GM19099 (cell line): ENCODE data around the gene PCDH12.

Experiments used
- POLR2A ChIP-seq: IDR thresholded peaks from 3 replicates; pipeline ENCODE4 v1.6.1; 2011; ENCODE audit warnings: low read depth; ENCODE audit not compliant: insufficient read length; ENCODE audit errors: extremely low read depth

PCDH12 gene

DNA sequence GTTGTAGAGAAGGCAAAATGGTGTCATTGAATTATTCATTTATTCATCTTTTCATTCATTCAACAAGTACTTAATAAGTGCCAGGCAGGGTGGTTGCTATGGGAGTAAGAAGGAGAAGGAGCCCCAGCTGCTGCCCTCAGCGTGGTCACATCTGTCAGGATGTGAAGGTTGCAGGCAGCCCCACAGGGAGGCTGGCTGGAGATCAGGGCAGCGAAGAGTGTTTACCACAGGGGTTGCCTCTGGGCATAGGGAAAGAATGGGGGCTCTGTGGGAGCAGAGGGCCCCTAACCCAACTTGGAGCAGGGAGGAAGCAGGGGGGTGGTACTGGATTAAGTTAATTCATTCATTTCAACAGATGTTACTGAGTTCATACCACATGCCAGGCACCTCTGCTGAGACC lies 6.0 kb downstream of the PCDH12 start:
- TF ChIP-seq POLR2A: no peak

DNA sequence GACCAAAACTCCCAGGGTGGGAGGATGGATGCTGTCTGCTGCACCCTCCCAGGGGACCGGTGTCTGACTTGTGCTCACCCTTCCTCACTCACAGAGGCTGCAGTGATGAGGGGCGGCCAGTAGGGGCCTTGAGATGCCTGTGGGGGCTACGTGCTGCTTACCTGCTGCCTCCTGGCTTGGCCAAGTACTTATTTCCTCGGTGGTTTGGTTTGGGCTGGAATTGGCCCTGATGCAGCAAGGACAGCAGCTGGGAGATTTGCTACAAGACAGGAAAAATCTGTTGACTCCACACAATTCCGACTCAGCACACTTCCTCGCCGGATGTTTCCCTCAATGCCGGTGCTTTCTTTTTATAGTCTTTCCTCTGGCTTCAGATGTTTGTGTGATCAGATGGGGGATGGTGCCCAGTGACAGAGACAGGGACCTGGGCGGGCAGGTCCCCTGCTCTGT lies 6.6 kb downstream of the PCDH12 start:
- no peak for TF ChIP-seq POLR2A

DNA sequence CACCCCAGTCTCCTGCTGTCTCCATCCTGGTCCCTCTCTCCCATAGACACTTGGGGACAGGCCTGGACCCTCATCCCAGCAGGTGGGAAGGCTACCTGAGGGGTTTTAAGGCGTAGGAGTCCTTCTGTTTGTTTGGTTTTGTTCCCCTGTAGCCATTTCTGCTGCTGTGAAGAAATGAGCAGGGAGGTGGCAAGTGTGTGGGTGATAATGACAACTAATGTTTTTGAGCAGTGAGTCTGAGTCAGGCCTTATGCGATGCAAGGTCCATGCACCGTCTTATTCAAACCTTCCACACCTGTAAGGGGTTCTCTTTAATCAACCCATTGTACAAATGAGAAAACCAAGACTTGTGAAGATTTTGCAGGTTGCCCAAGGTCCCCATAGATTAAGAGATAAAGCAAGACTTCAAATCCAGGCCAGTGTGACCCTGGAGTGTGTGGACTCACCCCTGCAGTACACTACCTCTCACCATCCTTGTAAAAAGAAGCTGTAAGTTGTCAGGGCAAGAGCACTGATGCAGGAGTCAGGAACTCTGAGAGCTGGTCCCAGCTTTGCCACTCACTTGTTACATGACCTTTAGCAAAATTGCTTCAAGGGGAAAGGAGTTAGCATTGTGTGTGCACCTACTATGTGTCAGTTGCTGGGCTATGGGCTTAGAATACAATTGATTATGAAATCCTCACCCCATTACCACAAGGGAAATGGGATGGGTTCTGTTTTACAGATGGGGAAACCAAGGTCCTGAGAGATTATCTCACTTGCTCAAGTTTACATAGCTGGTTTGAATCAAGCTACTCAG lies 7.6 kb downstream of the PCDH12 start:
- TF ChIP-seq POLR2A: no peak

DNA sequence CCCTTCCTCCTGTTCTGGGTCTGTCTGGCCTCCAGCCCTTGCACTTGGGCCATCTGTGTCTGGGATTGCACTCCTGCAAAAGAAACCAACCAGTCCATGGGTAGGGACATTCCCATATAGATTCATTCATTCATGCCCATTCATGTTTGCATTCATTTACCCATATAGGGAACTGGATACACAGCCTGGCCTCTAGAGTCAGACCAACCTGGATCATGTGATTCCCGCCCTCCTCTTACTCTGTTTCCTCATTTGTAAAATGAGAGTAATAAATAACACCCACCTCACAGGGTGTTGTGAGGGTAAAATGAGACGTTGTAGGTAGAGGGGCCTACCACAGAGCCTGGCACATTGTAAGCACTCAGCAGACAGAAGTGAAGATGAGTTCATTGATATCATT lies 8.5 kb downstream of the PCDH12 start:
- TF ChIP-seq POLR2A: no peak

DNA sequence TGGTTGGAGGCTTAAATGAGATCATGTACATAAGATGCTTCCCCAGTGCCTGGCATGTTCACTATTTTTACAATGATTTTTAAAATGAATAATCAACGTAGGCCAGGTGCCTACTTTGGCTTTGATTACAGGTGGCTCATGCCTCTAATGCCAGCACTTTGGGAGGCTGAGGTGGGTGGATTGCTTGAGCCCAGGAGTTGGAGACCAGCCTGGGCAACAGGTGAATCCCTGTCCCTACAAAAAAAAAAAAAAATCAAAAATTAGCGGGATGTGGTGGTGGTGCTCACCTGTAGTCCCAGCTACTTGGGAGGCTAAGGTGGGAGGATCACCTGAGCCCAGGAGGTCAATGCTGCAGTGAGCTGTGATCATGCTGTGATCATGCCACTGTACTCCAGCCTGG lies 9.2 kb downstream of the PCDH12 start:
- TF ChIP-seq POLR2A: no peak

GRCh38 chr5:141947316-141947715 lies 10.7 kb downstream of the PCDH12 start:
- no peak for TF ChIP-seq POLR2A

DNA sequence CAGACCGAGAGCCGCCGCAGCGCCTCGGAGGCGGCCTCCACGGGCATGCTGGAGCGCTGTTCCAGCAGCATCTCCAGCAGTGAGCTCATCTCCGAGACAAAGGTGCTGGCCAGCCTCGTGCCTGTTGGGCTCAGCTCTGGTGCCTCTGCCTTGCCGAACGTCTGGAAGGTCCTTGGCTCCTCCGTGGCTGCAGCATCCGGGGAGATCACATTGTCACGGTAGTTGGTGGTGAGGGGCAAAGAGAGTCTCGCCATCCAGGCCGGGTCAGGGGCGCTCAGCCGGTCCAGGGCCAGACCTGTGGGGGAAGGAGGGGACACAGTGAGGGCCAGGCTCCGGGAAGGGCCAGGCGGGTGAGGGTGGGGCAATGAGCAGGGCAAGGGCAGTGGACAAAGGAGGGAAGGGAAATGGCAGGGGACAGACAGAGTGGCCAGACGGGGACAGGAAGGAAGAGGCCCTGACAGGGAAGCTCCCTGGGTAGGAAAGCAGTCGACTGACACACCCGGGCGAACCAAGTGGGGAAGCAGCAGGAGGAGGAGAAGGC lies 12.4 kb downstream of the PCDH12 start:
- no peak for TF ChIP-seq POLR2A

- no peak for TF ChIP-seq POLR2A
Measured at GRCh38 chr5:141944076-141944475, 13.9 kb downstream of the PCDH12 start.

DNA sequence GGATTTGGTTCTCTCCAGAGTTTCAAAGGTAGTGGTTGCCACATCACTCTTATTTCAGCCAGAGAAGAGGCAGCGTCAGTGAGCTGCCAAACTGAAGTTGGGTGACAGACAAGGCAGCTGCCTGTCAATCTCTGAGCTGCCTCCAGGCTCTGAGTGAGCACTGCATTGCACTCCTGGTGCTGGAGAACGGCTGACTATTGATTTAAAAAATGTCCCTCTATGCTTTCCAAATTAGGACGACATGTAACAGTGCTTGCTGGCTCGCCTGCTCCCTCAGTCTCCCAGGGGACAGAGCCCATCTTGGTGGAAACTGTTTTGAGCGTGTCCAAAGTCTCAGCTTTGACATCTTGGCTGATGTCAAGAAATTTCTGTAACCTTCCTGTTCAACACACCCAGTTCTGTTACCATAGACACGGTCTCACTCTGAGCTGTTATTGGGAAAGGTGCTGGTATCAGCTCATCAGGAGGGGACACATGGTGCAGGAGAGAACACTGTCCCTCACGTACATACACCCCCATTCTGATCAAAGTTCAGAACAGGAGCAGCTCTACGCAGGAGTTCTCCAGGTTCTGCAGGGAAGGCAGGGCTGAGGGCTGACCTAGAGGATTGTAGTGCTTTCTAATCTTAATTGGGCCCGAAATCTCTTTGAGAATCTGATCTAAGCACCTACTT lies 15.7 kb downstream of the PCDH12 start:
- TF ChIP-seq POLR2A: no peak

DNA sequence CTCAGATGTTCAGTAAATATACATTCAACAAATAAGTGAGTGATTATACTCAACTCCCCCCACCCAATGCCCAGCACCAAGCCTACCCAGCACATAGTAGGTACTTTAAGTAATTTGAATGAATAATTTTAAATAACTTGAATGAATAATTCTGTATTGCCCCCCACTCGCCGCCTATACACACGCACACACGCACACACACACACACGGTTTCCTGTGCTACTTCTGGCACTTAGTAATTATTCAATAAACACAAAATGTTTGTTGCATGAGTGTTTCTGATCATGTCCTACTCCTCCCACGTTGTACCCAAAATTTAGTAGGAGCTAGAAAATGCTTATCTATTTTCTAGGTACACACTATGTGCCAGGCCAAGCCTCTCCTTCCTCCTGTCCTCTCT lies 16.2 kb downstream of the PCDH12 start:
- no peak for TF ChIP-seq POLR2A

DNA sequence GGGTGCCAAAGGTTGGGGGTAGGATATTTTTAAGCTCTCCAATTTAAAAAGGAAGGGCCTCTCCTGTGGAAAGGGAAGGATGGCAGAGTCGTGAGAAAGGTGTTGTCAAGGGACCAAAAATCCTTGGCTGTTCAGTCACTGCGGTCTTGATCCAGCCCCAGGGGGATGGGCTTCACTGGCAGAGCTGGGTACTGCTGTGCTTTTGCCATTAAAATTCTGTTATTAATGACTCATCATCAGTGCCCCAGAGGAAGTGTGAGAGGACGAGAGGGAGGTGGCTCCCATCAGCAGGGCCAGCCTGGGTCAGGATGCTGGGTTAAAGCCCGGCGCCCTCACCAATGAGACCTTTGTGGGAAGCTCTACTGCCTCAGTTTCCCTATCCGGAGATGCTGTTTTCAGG lies 16.7 kb downstream of the PCDH12 start:
- no peak for TF ChIP-seq POLR2A

GRCh38 chr5:141940695-141941271 lies 17.2 kb downstream of the PCDH12 start:
- TF ChIP-seq POLR2A: no peak

- TF ChIP-seq POLR2A: no peak
Measured at GRCh38 chr5:141935538-141935937, 22.5 kb downstream of the PCDH12 start.

GRCh38 chr5:141934099-141934844 lies 23.7 kb downstream of the PCDH12 start:
- no peak for TF ChIP-seq POLR2A

- TF ChIP-seq POLR2A: no peak
Measured at GRCh38 chr5:141933151-141933550, 24.9 kb downstream of the PCDH12 start.

- no peak for TF ChIP-seq POLR2A
Measured at GRCh38 chr5:141931694-141932093, 26.3 kb downstream of the PCDH12 start.
